ENCODE results near the gene OR6K6.

DNA sequence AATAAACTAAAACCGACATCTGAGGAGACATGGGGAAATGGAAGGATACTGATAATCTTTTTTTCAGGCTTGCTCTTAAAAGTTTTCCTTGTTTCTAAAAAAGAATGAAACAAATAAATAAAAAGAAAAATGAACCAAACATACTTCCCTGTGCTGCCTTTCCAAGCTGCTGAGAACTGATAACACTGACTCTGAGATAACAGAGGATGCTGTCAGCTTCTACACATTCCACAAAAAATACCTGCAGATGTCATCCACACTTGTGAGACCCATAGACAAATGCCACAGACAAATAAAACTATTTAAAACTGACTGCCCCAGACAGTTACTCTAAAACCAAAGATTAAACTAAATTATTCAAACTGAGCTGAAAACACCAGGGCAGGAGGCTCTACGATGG, 22.0 kb upstream of the OR6K6 start:
- TF ChIP-seq TAF1 (IDR thresholded peaks at IDR 0.05; ENCODE audit: borderline replicate concordance, insufficient read depth, low read length): no peak
- TF ChIP-seq, protein P1, sequence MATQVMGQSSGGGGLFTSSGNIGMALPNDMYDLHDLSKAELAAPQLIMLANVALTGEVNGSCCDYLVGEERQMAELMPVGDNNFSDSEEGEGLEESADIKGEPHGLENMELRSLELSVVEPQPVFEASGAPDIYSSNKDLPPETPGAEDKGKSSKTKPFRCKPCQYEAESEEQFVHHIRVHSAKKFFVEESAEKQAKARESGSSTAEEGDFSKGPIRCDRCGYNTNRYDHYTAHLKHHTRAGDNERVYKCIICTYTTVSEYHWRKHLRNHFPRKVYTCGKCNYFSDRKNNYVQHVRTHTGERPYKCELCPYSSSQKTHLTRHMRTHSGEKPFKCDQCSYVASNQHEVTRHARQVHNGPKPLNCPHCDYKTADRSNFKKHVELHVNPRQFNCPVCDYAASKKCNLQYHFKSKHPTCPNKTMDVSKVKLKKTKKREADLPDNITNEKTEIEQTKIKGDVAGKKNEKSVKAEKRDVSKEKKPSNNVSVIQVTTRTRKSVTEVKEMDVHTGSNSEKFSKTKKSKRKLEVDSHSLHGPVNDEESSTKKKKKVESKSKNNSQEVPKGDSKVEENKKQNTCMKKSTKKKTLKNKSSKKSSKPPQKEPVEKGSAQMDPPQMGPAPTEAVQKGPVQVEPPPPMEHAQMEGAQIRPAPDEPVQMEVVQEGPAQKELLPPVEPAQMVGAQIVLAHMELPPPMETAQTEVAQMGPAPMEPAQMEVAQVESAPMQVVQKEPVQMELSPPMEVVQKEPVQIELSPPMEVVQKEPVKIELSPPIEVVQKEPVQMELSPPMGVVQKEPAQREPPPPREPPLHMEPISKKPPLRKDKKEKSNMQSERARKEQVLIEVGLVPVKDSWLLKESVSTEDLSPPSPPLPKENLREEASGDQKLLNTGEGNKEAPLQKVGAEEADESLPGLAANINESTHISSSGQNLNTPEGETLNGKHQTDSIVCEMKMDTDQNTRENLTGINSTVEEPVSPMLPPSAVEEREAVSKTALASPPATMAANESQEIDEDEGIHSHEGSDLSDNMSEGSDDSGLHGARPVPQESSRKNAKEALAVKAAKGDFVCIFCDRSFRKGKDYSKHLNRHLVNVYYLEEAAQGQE (IDR thresholded peaks at IDR 0.05; ENCODE audit: insufficient read depth in 1 of 2, low read depth in 2 of 2, low read length in 2 of 2): no peak
- no peak for TF ChIP-seq POLR2AphosphoS5 (IDR thresholded peaks at IDR 0.05; ENCODE audit: low read depth, low read length)
- TF ChIP-seq FOXP2 (optimal IDR thresholded peaks at IDR 0.05; ENCODE audit: borderline replicate concordance, extremely low read depth, extremely low read length, insufficient read depth): no peak

Measured in PFSK-1 (cell line).